Measurements from ENCODE around the gene CYBRD1.
"Not testable (repeated sequence)": the region's sequence is repeated elsewhere in the genome, so short reads cannot be mapped to it uniquely, and the experiment has no call there.

Gene CYBRD1

DNA sequence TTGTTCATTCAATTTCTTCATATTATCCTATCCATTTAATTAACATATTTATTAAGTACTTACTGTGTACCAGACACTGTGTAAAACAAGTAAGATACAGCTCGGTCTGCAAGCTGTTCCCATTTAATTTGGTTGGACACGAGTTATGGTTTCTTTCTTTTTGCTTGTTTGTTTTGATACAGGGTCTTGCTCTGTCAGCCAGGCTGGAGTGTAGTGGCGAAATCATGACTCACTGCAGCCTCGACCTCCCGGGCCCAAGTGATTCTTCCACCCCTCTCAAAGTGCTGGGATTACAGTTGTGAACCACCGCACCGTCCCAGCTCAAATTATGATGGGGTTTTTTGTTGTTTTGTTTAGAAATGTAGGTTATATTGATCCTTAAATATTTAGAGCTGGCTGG lies 9.0 kb downstream of the CYBRD1 start:
- H3K27me3 ChIP-seq (ENCODE audit: insufficient read depth, low read length), result no peaks in the 10 kb centered on the region
- H3K4me3 ChIP-seq (ENCODE audit: low read depth, low read length), result peak overlapping the region; percentile 69
- peak overlapping the region; percentile 82 for H2AFZ ChIP-seq (ENCODE audit: low read length, unreplicated experiment)
- H3K79me2 ChIP-seq (ENCODE audit: control insufficient read depth, insufficient read depth, low read length, unreplicated experiment), result peaks cover 64% of the 10 kb centered on the region
- H3K4me1 ChIP-seq (ENCODE audit: control insufficient read depth, insufficient read depth, low read length, unreplicated experiment), result peaks cover 20% of the 10 kb centered on the region
- peak overlapping the region; percentile 81 for H3K27ac ChIP-seq (ENCODE audit: low read depth, low read length)
- peaks cover 8% of the 10 kb centered on the region for H3K36me3 ChIP-seq (ENCODE audit: insufficient read depth, low read length)

DNA sequence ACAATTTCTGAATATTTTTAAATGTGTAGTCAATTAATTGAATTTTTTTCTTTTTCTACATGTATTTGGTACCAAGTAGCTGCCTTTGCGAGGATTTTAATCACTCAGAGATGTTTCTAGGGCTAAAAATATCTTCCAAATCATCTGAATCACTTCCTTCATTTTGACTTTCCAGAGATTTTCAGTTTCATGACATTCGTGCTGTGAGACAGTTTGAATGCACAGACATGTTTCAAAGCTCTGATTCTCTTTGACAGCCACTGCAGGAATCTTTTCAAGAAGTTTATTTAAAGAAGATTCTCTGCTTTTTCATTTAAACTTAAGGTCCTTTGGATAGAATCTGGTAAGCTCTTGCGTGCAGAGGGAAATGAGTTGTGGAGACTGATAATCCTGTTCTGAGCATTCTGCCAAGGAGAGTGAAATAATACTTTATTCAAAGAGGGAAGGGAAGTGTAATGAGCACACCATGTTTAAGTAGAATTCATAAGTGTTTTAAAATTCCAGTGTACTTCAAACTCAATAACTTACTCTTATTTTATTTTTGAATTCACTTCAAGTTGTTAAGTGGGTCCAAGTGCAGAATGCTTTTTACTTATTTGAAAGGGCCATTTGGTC lies 9.7 kb downstream of the CYBRD1 start:
- peak overlapping the region; percentile 81 for H3K27ac ChIP-seq (ENCODE audit: low read depth, low read length)
- H3K79me2 ChIP-seq (ENCODE audit: control insufficient read depth, insufficient read depth, low read length, unreplicated experiment), result peaks cover 65% of the 10 kb centered on the region
- H3K4me3 ChIP-seq (ENCODE audit: low read depth, low read length), result peak overlapping the region; percentile 69
- peaks cover 20% of the 10 kb centered on the region for H3K4me1 ChIP-seq (ENCODE audit: control insufficient read depth, insufficient read depth, low read length, unreplicated experiment)
- H3K36me3 ChIP-seq (ENCODE audit: insufficient read depth, low read length), result peaks cover 8% of the 10 kb centered on the region
- peak overlapping the region; percentile 82 for H2AFZ ChIP-seq (ENCODE audit: low read length, unreplicated experiment)
- no peaks in the 10 kb centered on the region for H3K27me3 ChIP-seq (ENCODE audit: insufficient read depth, low read length)

DNA sequence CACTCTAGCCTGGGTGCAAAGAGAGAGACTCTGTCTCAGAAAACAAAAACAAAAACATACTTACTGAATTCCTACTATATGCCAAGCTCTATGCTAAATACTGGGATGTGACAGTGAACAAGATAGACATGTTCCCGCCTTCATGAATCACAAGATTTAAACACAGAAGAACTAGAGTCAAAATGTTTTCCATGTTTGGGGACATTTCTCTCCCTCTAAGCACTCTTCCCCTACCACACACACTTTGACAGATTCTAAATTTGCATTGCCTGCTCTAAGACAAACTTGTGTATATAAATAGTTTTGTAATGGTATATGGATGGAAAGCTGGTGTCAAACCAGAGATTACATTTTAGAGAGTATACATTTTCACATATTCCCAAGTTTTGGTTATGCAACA lies 11.1 kb downstream of the CYBRD1 start:
- Histone ChIP-seq H3K4me1 (ENCODE audit: control insufficient read depth, insufficient read depth, low read length, unreplicated experiment) (peaks cover 20% of the 10 kb centered on the region), H3K36me3 (ENCODE audit: insufficient read depth, low read length) (peaks cover 8% of the 10 kb centered on the region), H3K79me2 (ENCODE audit: control insufficient read depth, insufficient read depth, low read length, unreplicated experiment) (peaks cover 59% of the 10 kb centered on the region), H3K27me3 (ENCODE audit: insufficient read depth, low read length) (no peaks in the 10 kb centered on the region), H3K27ac (ENCODE audit: low read depth, low read length) (no peak overlapping the region), H3K4me3 (ENCODE audit: low read depth, low read length) (no peak overlapping the region), H2AFZ (ENCODE audit: low read length, unreplicated experiment) (no peak overlapping the region)

DNA sequence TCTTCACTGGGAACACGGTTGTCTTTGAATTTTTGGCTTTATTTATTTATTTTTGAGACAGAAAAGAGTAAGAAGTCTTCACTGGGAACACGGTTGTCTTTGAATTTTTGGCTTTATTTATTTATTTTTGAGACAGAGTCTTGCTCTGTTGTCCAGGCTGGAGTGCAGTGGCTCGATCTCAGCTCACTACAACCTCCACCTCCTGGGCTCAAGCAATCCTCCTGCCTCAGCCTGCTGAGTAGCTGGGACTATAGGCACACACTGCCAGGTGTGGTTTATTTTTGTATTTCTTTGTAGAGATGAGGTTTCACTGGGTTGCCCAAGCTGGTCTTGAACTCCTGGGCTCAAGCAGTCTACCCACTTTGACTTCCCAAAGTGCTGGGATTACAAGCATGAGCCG lies 13.3 kb downstream of the CYBRD1 start:
- Histone ChIP-seq H3K79me2 (ENCODE audit: control insufficient read depth, insufficient read depth, low read length, unreplicated experiment) (peaks cover 40% of the 10 kb centered on the region), H3K4me1 (ENCODE audit: control insufficient read depth, insufficient read depth, low read length, unreplicated experiment) (peaks cover 14% of the 10 kb centered on the region)
- H3K36me3 ChIP-seq (ENCODE audit: insufficient read depth, low read length); H3K4me3 ChIP-seq (ENCODE audit: low read depth, low read length); H3K27ac ChIP-seq (ENCODE audit: low read depth, low read length); H2AFZ ChIP-seq (ENCODE audit: low read length, unreplicated experiment); H3K27me3 ChIP-seq (ENCODE audit: insufficient read depth, low read length): not testable (repeated sequence)

DNA sequence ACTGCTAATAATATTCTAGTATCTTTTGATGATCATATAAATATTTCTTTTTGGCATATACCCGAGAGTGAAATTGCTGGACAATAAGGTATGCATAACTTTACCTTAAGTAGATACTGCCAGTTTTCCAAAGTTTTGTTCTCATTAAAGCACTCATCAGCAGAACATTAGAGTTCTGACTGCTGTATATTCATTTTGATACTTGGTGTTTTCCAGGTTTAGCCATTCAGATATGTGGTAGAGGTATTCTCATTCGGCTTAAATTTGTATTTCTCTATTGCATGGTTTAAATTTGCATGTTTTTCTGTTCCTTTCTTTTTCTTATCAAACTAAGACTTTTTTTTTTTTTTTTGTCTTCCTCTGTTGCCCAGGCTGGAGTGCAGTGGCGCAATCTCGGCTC lies 18.2 kb downstream of the CYBRD1 start:
- H3K36me3 ChIP-seq (ENCODE audit: insufficient read depth, low read length), result peaks cover 3% of the 10 kb centered on the region; the same call in 1 of the 2 replicates
- H3K4me3 ChIP-seq (ENCODE audit: low read depth, low read length), result no peak overlapping the region
- H2AFZ ChIP-seq (ENCODE audit: low read length, unreplicated experiment), result no peak overlapping the region
- H3K27ac ChIP-seq (ENCODE audit: low read depth, low read length), result no peak overlapping the region
- H3K27me3 ChIP-seq (ENCODE audit: insufficient read depth, low read length), result no peaks in the 10 kb centered on the region
- H3K79me2 ChIP-seq (ENCODE audit: control insufficient read depth, insufficient read depth, low read length, unreplicated experiment), result peaks cover 12% of the 10 kb centered on the region
- peaks cover 13% of the 10 kb centered on the region for H3K4me1 ChIP-seq (ENCODE audit: control insufficient read depth, insufficient read depth, low read length, unreplicated experiment)

DNA sequence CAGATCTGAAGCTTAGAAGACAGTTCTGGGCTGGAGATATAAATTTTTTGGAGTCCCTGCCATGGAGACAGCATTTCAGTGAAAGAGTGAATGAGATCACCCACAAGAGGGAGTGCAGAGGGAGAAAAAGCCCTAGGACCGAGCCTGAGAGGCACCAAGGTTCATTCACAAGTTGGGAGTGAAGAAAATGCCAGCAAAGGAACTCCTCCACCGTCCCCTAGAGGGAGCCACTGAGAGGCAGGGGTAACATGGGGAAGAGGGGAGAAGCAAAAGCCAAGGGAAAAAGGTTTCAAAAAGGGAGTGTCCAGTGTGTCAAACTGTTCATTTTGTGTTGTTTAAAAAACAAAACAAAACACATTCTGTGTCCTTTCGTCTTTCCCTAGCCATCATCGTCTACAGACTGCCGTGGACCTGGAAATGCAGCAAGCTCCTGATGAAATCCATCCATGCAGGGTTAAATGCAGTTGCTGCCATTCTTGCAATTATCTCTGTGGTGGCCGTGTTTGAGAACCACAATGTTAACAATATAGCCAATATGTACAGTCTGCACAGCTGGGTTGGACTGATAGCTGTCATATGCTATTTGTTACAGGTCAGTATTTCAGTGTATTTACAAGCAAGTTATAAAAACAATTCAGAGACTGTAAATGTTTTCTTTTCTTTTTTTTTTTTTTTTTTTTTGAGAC lies 19.1 kb downstream of the CYBRD1 start:
- peaks cover 12% of the 10 kb centered on the region for H3K79me2 ChIP-seq (ENCODE audit: control insufficient read depth, insufficient read depth, low read length, unreplicated experiment)
- no peak overlapping the region for H3K27ac ChIP-seq (ENCODE audit: low read depth, low read length)
- no peak overlapping the region for H3K4me3 ChIP-seq (ENCODE audit: low read depth, low read length)
- peaks cover 13% of the 10 kb centered on the region for H3K4me1 ChIP-seq (ENCODE audit: control insufficient read depth, insufficient read depth, low read length, unreplicated experiment)
- peaks cover 3% of the 10 kb centered on the region; the same call in 1 of the 2 replicates for H3K36me3 ChIP-seq (ENCODE audit: insufficient read depth, low read length)
- H2AFZ ChIP-seq (ENCODE audit: low read length, unreplicated experiment), result no peak overlapping the region
- no peaks in the 10 kb centered on the region for H3K27me3 ChIP-seq (ENCODE audit: insufficient read depth, low read length)

DNA sequence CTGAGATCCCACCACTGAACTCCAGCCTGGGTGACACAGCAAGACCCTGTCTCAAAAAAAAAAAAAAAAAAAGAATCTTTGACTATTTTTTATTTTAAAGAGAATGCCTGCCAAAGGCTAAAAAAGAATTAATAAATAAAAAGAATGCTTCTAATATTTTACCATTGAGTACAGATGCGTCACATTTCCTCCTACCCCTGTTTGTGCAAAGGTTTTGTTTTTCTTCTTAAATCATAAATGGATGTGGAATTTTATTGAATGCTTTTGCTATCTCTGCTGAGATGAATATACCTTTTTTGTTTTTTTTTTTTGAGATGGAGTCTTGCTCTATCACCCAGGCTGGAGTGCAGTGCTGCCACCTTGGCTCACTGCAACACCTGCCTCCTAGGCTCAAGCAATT lies 22.8 kb downstream of the CYBRD1 start:
- no peak overlapping the region for H2AFZ ChIP-seq (ENCODE audit: low read length, unreplicated experiment)
- peak overlapping the region; percentile 62; the same call in 1 of the 2 replicates for H3K27ac ChIP-seq (ENCODE audit: low read depth, low read length)
- H3K36me3 ChIP-seq (ENCODE audit: insufficient read depth, low read length), result peaks cover 3% of the 10 kb centered on the region; the same call in 1 of the 2 replicates
- no peaks in the 10 kb centered on the region for H3K79me2 ChIP-seq (ENCODE audit: control insufficient read depth, insufficient read depth, low read length, unreplicated experiment)
- no peaks in the 10 kb centered on the region for H3K27me3 ChIP-seq (ENCODE audit: insufficient read depth, low read length)
- H3K4me3 ChIP-seq (ENCODE audit: low read depth, low read length), result no peak overlapping the region
- H3K4me1 ChIP-seq (ENCODE audit: control insufficient read depth, insufficient read depth, low read length, unreplicated experiment), result peaks cover 22% of the 10 kb centered on the region

DNA sequence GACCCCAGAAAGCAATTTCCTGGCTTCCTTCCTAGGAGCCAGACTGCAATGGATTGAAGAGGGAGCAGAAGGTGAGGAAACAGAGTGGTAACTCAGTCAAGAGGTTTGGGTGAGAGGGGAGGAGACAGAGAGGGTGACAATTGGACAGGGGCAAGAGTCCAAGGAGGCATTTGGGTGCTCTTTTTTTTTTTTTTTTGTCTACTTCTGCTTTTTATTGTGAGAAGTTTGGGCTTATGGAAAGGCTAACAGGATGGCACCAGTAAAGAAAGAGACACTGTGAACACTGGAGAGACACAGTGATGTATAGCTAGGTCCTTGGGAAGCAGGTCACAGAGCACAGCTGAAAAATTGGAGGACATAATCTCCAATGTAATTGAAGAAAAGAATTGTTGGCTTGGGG lies 25.0 kb downstream of the CYBRD1 start:
- H3K4me3 ChIP-seq (ENCODE audit: low read depth, low read length), result no peak overlapping the region
- H3K79me2 ChIP-seq (ENCODE audit: control insufficient read depth, insufficient read depth, low read length, unreplicated experiment), result no peaks in the 10 kb centered on the region
- H3K27ac ChIP-seq (ENCODE audit: low read depth, low read length), result no peak overlapping the region
- peaks cover 40% of the 10 kb centered on the region for H3K4me1 ChIP-seq (ENCODE audit: control insufficient read depth, insufficient read depth, low read length, unreplicated experiment)
- no peaks in the 10 kb centered on the region for H3K27me3 ChIP-seq (ENCODE audit: insufficient read depth, low read length)
- peaks cover 6% of the 10 kb centered on the region; the same call in 1 of the 2 replicates for H3K36me3 ChIP-seq (ENCODE audit: insufficient read depth, low read length)
- H2AFZ ChIP-seq (ENCODE audit: low read length, unreplicated experiment), result no peak overlapping the region

DNA sequence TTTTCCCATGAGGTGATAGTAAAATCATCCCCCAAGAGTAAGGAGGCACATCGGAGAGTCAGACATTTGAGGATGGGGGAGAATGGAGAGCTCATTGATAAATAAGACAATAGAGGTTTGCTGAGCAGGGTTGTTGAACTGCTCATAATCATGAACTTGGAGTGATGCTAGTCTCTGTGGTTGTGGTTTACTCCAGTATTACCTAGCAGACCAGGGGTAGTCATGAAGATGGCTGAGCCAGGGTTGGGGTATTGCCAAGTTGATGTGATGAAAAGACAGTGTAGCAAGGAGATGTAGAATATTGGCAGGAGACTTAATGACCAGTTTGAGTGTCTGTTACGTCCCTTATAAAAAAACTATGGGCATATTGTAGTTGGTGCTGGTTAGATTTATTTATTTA lies 25.4 kb downstream of the CYBRD1 start:
- H3K79me2 ChIP-seq (ENCODE audit: control insufficient read depth, insufficient read depth, low read length, unreplicated experiment), result no peaks in the 10 kb centered on the region

DNA sequence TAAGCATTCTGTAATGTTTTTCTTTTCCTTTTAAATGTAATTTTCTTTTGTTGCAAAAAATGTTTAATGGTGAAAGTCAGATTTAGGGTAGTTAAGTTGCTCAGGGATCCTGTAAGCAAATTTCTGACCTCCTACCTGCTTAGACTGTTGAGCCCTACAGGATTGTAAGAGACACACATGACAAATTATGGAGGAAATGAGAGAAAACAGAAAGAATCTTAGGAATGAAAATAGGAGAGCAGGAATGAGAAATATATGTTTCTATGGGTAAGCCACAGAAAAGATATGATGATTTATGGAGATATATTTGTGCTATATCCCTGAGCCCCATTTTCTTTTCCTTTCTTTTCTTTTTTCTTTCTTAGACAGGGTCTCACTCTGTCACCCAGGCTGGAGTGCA lies 28.3 kb downstream of the CYBRD1 start:
- no peaks in the 10 kb centered on the region for H3K79me2 ChIP-seq (ENCODE audit: control insufficient read depth, insufficient read depth, low read length, unreplicated experiment)
- no peak overlapping the region for H3K27ac ChIP-seq (ENCODE audit: low read depth, low read length)
- peaks cover 23% of the 10 kb centered on the region for H3K36me3 ChIP-seq (ENCODE audit: insufficient read depth, low read length)
- H3K4me1 ChIP-seq (ENCODE audit: control insufficient read depth, insufficient read depth, low read length, unreplicated experiment), result peaks cover 27% of the 10 kb centered on the region
- no peak overlapping the region for H2AFZ ChIP-seq (ENCODE audit: low read length, unreplicated experiment)
- H3K4me3 ChIP-seq (ENCODE audit: low read depth, low read length), result no peak overlapping the region
- no peaks in the 10 kb centered on the region for H3K27me3 ChIP-seq (ENCODE audit: insufficient read depth, low read length)

More for the DNA sequence above, 25.4 kb downstream of the CYBRD1 start:
- Histone ChIP-seq H2AFZ (ENCODE audit: low read length, unreplicated experiment) (no peak overlapping the region), H3K27me3 (ENCODE audit: insufficient read depth, low read length) (no peaks in the 10 kb centered on the region), H3K27ac (ENCODE audit: low read depth, low read length) (no peak overlapping the region), H3K4me1 (ENCODE audit: control insufficient read depth, insufficient read depth, low read length, unreplicated experiment) (peaks cover 40% of the 10 kb centered on the region), H3K4me3 (ENCODE audit: low read depth, low read length) (no peak overlapping the region), H3K36me3 (ENCODE audit: insufficient read depth, low read length) (peaks cover 9% of the 10 kb centered on the region; the same call in 1 of the 2 replicates)

DNA sequence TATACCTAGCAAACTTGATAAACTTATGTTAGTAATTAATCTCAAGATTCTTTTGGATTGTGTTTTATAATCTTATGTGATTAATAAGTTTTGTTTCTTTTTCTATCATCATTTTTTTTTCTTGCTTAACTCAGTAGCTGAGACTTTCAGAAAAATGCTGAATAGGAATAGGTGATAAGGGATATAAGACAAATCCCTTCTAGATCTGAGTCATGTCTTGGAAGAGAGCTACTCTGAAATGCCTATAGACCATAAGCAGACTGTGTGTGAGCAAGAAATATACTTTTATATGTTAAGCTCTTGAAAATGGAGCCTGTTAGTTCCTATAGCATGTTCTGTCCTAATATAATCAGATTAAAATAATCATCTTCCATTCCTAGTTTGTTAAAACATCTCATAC lies 29.6 kb downstream of the CYBRD1 start:
- no peaks in the 10 kb centered on the region for H3K27me3 ChIP-seq (ENCODE audit: insufficient read depth, low read length)
- no peak overlapping the region for H2AFZ ChIP-seq (ENCODE audit: low read length, unreplicated experiment)

More for the DNA sequence above, 29.6 kb downstream of the CYBRD1 start:
- H3K79me2 ChIP-seq (ENCODE audit: control insufficient read depth, insufficient read depth, low read length, unreplicated experiment), result no peaks in the 10 kb centered on the region
- no peak overlapping the region for H3K27ac ChIP-seq (ENCODE audit: low read depth, low read length)
- peaks cover 34% of the 10 kb centered on the region for H3K36me3 ChIP-seq (ENCODE audit: insufficient read depth, low read length)
- no peak overlapping the region for H3K4me3 ChIP-seq (ENCODE audit: low read depth, low read length)
- peaks cover 27% of the 10 kb centered on the region for H3K4me1 ChIP-seq (ENCODE audit: control insufficient read depth, insufficient read depth, low read length, unreplicated experiment)

All from ACC112 (cell line).